Suppressor macrophage (primary cell): ENCODE results near the gene COMMD4.
"Not testable (repeated sequence)": the region's sequence is repeated elsewhere in the genome, so short reads cannot be mapped to it uniquely, and the experiment has no call there.

Source experiments
- DNase-seq, 4 experiments: peaks; one replicate each; pipeline ENCODE4 v3.0.0-alpha.2; 2020 to 2022

Gene COMMD4

GRCh38 chr15:75380773-75381172, 44.9 kb downstream of the COMMD4 start:
- no peak for DNase-seq

DNA sequence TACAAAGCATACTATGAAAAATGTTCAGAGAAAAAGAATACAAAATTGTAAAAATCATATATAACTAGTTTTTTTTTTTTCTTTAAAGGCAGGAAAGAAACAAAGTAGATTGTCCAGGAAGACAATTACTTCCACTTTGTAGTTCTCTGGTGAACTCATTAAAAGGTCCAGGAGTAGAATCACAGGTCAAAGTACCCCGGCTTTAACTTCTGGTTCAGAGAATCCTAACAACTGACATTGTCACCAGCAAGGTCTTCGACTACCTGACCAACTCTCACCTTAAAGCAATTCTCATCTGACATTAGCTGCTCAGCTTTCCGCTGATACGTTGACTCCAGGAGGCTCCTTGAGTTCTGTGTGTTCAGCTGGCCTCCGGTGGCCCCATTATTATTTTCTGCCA, 48.1 kb downstream of the COMMD4 start:
- DNase-seq: not testable (repeated sequence)
